H9 (cell line): ENCODE measurements around the gene ZNF774. TPM values are rescaled to one million over a fixed set of nuclear protein-coding genes. Genes with fewer than 3 reads are reported as not detected.

Experiments
- DNase-seq: peaks from one replicate; pipeline ENCODE4 v3.0.0-alpha.2; 2017
- H2AFZ ChIP-seq: one replicate; pipeline ENCODE4 v1.6.1; 2013; ENCODE audit warnings: mild to moderate bottlenecking, low read length, control low read depth, moderate library complexity
- H2AK5ac ChIP-seq: 2 replicates; pipeline ENCODE4 v1.6.1; 2013; ENCODE audit warnings: low read length, control low read depth, mixed read lengths; ENCODE audit not compliant: insufficient read length
- H2BK120ac ChIP-seq: one replicate; pipeline ENCODE4 v1.6.1; 2013; ENCODE audit warnings: low read depth, mild to moderate bottlenecking, low read length, control low read depth, inconsistent platforms; ENCODE audit not compliant: poor library complexity, severe bottlenecking
- H2BK12ac ChIP-seq: 2 replicates; pipeline ENCODE4 v1.6.1; 2013; ENCODE audit warnings: low read length, control low read depth, mixed read lengths, low read depth; ENCODE audit not compliant: insufficient read length
- H2BK15ac ChIP-seq: 2 replicates; pipeline ENCODE4 v1.6.1; 2013; ENCODE audit warnings: low read depth, low read length, control low read depth
- H2BK20ac ChIP-seq: one replicate; pipeline ENCODE4 v1.6.1; 2013; ENCODE audit warnings: low read depth, mild to moderate bottlenecking, low read length, control low read depth, inconsistent platforms; ENCODE audit not compliant: poor library complexity, severe bottlenecking
- H2BK5ac ChIP-seq: 2 replicates; pipeline ENCODE4 v1.6.1; 2013; ENCODE audit warnings: low read length, control low read depth, mixed read lengths; ENCODE audit not compliant: insufficient read length
- H3K14ac ChIP-seq: 2 replicates; pipeline ENCODE4 v1.6.1; 2013; ENCODE audit warnings: low read length, control low read depth; ENCODE audit not compliant: insufficient read depth
- H3K18ac ChIP-seq: 2 replicates; pipeline ENCODE4 v1.6.1; 2013; ENCODE audit warnings: low read depth, mild to moderate bottlenecking, mixed read lengths, low read length, control low read depth; ENCODE audit not compliant: insufficient read length
- H3K23ac ChIP-seq: 2 replicates; pipeline ENCODE4 v1.6.1; 2013; ENCODE audit warnings: low read length, control low read depth, mixed read lengths, low read depth; ENCODE audit not compliant: insufficient read length
- H3K23me2 ChIP-seq: 2 replicates; pipeline ENCODE4 v1.6.1; 2013; ENCODE audit warnings: low read depth, mild to moderate bottlenecking, mixed read lengths, low read length, control low read depth; ENCODE audit not compliant: insufficient read length, poor library complexity, severe bottlenecking
- H3K27ac ChIP-seq: 2 replicates; pipeline ENCODE4 v1.5.1; 2013; ENCODE audit warnings: low read length, control low read depth, mixed read lengths, low read depth; ENCODE audit not compliant: insufficient read length
- H3K27me3 ChIP-seq: 2 replicates; pipeline ENCODE4 v1.6.1; 2013; ENCODE audit warnings: low read length, control low read depth, inconsistent platforms; ENCODE audit not compliant: insufficient read depth
- H3K4ac ChIP-seq: 2 replicates; pipeline ENCODE4 v1.6.1; 2013; ENCODE audit warnings: low read depth, mild to moderate bottlenecking, control low read depth, inconsistent platforms, low read length, moderate library complexity
- H3K4me1 ChIP-seq: 2 replicates; pipeline ENCODE4 v1.6.1; 2013; ENCODE audit warnings: low read length, control low read depth, inconsistent platforms; ENCODE audit not compliant: insufficient read depth
- H3K4me2 ChIP-seq: 2 replicates; pipeline ENCODE4 v1.6.1; 2013; ENCODE audit warnings: low read length, control low read depth, mixed read lengths; ENCODE audit not compliant: insufficient read length, insufficient read depth
- H3K56ac ChIP-seq: 2 replicates; pipeline ENCODE4 v1.6.1; 2013; ENCODE audit warnings: low read depth, mild to moderate bottlenecking, mixed read lengths, low read length, control low read depth; ENCODE audit not compliant: insufficient read length
- H3K79me1 ChIP-seq: 2 replicates; pipeline ENCODE4 v1.6.1; 2013; ENCODE audit warnings: low read depth, mild to moderate bottlenecking, moderate library complexity, low read length, control low read depth, inconsistent platforms; ENCODE audit not compliant: insufficient read depth, poor library complexity, severe bottlenecking
- H3K79me2 ChIP-seq: 2 replicates; pipeline ENCODE4 v1.6.1; 2013; ENCODE audit warnings: low read length, control low read depth, inconsistent platforms; ENCODE audit not compliant: insufficient read depth
- H3K9ac ChIP-seq: 2 replicates; pipeline ENCODE4 v1.6.1; 2013; ENCODE audit warnings: low read length, control low read depth, mixed read lengths; ENCODE audit not compliant: insufficient read length; ENCODE audit errors: extremely low read depth
- H3K9me3 ChIP-seq: one replicate; pipeline ENCODE4 v1.6.1; 2013; ENCODE audit warnings: low read depth, low read length, inconsistent platforms; ENCODE audit not compliant: control insufficient read depth
- H3T11ph ChIP-seq: one replicate; pipeline ENCODE4 v1.6.1; 2013; ENCODE audit warnings: mild to moderate bottlenecking, low read length, control low read depth, inconsistent platforms
- H4K20me1 ChIP-seq: one replicate; pipeline ENCODE4 v1.6.1; 2013; ENCODE audit not compliant: control insufficient read depth, insufficient read length, insufficient read depth
- H4K5ac ChIP-seq: 2 replicates; pipeline ENCODE4 v1.6.1; 2013; ENCODE audit warnings: low read depth, mild to moderate bottlenecking, mixed read lengths, low read length, control low read depth; ENCODE audit not compliant: insufficient read length
- H4K8ac ChIP-seq: replicated peaks from 2 replicates; pipeline ENCODE4 v1.6.1; 2013; ENCODE audit warnings: low read length, control low read depth, mixed read lengths, low read depth; ENCODE audit not compliant: insufficient read length
- H4K91ac ChIP-seq: 2 replicates; pipeline ENCODE4 v1.6.1; 2013; ENCODE audit warnings: low read depth, mild to moderate bottlenecking, moderate library complexity, mixed read lengths, low read length, control low read depth; ENCODE audit not compliant: insufficient read length
- H3K27ac Mint-ChIP-seq, 3 experiments: 2 replicates in 2 of 3; 3 replicates in 1 of 3; pipeline ENCODE4 v1.8.0; 2020 to 2021; ENCODE audit warnings: mixed read lengths in 3 of 3, mild to moderate bottlenecking in 1 of 3, moderate library complexity in 1 of 3
- H3K27me3 Mint-ChIP-seq: 2 replicates; pipeline ENCODE4 v1.8.0; 2021; ENCODE audit warnings: low read depth, mild to moderate bottlenecking, moderate library complexity, mixed read lengths
- H3K36me3 Mint-ChIP-seq, 3 experiments: 2 replicates in 2 of 3; 3 replicates in 1 of 3; pipeline ENCODE4 v1.8.0; 2020 to 2021; ENCODE audit warnings: low read depth in 3 of 3, mixed read lengths in 3 of 3; ENCODE audit not compliant: insufficient read depth in 1 of 3
- H3K4me1 Mint-ChIP-seq, 2 experiments: 2 replicates each; pipeline ENCODE4 v1.8.0; 2020; ENCODE audit warnings: mixed read lengths in 2 of 2
- H3K4me3 Mint-ChIP-seq, 2 experiments: 2 replicates in 1 of 2; 3 replicates in 1 of 2; pipeline ENCODE4 v1.8.0; 2020 to 2021; ENCODE audit warnings: mild to moderate bottlenecking in 2 of 2, mixed read lengths in 2 of 2, moderate library complexity in 1 of 2
- H3K9me3 Mint-ChIP-seq, 2 experiments: 2 replicates in 1 of 2; 3 replicates in 1 of 2; pipeline ENCODE4 v1.8.0; 2020; ENCODE audit warnings: mild to moderate bottlenecking in 2 of 2, mixed read lengths in 2 of 2, moderate library complexity in 1 of 2
- WGBS: extraction: QIAGEN DNeasy Blood & Tissue Kit; methylation state at CpG from one replicate; pipeline ENCODE4 v1.1.7; 2013; ENCODE audit warnings: missing lambda C conversion rate, low lambda C conversion rate, mixed read lengths; ENCODE audit not compliant: insufficient read length; ENCODE audit errors: extremely low coverage; 5-methylcytosine and 5-hydroxymethylcytosine counted together
- total RNA-seq: library from RNA; stranded (reverse); gene quantifications from 2 replicates; pipeline ENCODE4 v1.2.1, GENCODE V29; 2021
- TF ChIP-seq, protein P1 (sequence below): fragments of 200-600 bp; sonication (generic); conservative IDR thresholded peaks from 3 replicates; pipeline ENCODE4 v1.8.0; 2021; ENCODE audit warnings: antibody characterized with exemption, mild to moderate bottlenecking

ZNF774 gene
- total RNA-seq, 1 experiment from 2014 or later, result 2.5 TPM

DNA sequence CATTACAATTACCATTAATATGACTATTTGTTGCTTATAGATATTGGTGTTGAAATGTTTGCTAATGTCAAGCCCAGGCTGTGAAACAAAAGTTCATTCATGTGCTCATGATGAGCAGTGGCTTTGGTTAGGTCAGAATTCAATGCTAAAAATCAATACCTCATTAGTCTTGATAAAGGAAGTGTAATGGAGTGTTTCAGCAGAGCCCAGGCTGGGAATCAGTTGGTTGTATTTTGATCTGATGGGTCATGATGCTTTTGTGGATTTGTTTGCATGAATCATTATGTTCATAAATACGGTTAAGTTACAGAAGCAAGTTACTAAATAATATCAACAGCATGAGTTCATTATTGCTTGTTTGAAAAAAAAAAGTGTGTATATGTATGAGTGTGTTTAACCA is 13.6 kb upstream of the ZNF774 start:
- Mint-ChIP-seq H3K27ac (no peak overlapping the region), H3K9me3 (no peaks in the 10 kb centered on the region), H3K4me3 (no peak overlapping the region), H3K36me3 (no peaks in the 10 kb centered on the region), H3K4me1 (peaks cover 0 to 4% of the 10 kb centered on the region in 2 experiments; a peak in 1 of 4 replicates), H3K27me3 (no peaks in the 10 kb centered on the region)
- Histone ChIP-seq H3K9ac (no peak overlapping the region), H2AFZ (no peak overlapping the region), H3K56ac (no peak overlapping the region), H3K4me2 (no peak overlapping the region), H3K4ac (no peak overlapping the region), H3K23me2 (no peaks in the 10 kb centered on the region), H3K79me1 (no peaks in the 10 kb centered on the region), H3K27ac (no peak overlapping the region), H2AK5ac (no peak overlapping the region), H3K4me1 (no peaks in the 10 kb centered on the region), H2BK120ac (no peak overlapping the region), H4K91ac (no peak overlapping the region), H2BK20ac (no peak overlapping the region), H3K79me2 (no peaks in the 10 kb centered on the region), H4K5ac (no peak overlapping the region), H3K9me3 (no peaks in the 10 kb centered on the region), H3K14ac (no peak overlapping the region), H3K18ac (no peak overlapping the region), H3K23ac (no peak overlapping the region), H3T11ph (no peak overlapping the region), H4K20me1 (no peaks in the 10 kb centered on the region), H2BK5ac (no peak overlapping the region), H2BK15ac (no peak overlapping the region), H4K8ac (no peak overlapping the region), H3K27me3 (no peaks in the 10 kb centered on the region), H2BK12ac (no peak overlapping the region)
- no peak for DNase-seq
- TF ChIP-seq, protein P1, sequence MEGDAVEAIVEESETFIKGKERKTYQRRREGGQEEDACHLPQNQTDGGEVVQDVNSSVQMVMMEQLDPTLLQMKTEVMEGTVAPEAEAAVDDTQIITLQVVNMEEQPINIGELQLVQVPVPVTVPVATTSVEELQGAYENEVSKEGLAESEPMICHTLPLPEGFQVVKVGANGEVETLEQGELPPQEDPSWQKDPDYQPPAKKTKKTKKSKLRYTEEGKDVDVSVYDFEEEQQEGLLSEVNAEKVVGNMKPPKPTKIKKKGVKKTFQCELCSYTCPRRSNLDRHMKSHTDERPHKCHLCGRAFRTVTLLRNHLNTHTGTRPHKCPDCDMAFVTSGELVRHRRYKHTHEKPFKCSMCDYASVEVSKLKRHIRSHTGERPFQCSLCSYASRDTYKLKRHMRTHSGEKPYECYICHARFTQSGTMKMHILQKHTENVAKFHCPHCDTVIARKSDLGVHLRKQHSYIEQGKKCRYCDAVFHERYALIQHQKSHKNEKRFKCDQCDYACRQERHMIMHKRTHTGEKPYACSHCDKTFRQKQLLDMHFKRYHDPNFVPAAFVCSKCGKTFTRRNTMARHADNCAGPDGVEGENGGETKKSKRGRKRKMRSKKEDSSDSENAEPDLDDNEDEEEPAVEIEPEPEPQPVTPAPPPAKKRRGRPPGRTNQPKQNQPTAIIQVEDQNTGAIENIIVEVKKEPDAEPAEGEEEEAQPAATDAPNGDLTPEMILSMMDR, result no peak
- WGBS, result no CpG with 5 or more reads among the region's 1 CpG
